ENCODE data around the gene NSD2. TPM values are rescaled to one million over a fixed set of nuclear protein-coding genes. Genes with fewer than 3 reads are reported as not detected.

NSD2 gene
- total RNA-seq, 1 experiment from 2014 or later = 136 TPM

DNA sequence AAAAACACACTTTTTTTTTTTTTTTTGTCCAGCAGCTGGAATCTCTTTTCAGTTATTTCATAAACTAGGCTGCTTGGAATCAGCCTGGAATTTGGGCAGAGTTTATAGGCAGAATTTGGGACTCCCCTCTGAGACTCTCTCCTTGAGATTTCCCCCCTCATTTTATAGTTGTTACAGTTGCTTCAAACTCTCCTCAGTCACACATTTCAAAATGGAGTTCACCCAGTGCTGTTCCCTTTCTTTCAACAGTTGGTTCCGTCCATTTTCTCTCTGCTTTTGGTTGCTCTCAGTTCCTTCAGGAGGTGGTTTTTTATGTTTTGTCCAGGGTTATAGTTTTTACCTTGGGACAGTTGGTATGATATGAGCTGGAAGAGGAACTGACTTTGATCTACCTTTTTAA lies 27.5 kb downstream of the NSD2 start:
- TF ChIP-seq, protein P1, sequence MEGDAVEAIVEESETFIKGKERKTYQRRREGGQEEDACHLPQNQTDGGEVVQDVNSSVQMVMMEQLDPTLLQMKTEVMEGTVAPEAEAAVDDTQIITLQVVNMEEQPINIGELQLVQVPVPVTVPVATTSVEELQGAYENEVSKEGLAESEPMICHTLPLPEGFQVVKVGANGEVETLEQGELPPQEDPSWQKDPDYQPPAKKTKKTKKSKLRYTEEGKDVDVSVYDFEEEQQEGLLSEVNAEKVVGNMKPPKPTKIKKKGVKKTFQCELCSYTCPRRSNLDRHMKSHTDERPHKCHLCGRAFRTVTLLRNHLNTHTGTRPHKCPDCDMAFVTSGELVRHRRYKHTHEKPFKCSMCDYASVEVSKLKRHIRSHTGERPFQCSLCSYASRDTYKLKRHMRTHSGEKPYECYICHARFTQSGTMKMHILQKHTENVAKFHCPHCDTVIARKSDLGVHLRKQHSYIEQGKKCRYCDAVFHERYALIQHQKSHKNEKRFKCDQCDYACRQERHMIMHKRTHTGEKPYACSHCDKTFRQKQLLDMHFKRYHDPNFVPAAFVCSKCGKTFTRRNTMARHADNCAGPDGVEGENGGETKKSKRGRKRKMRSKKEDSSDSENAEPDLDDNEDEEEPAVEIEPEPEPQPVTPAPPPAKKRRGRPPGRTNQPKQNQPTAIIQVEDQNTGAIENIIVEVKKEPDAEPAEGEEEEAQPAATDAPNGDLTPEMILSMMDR (conservative IDR thresholded peaks at IDR 0.05) = no peak
- Histone ChIP-seq H4K91ac (ENCODE audit: insufficient read length, low read depth, low read length) (no peak overlapping the region), H3T11ph (ENCODE audit: low read length) (no peak overlapping the region), H4K20me1 (ENCODE audit: control insufficient read depth, insufficient read depth, insufficient read length) (no peaks in the 10 kb centered on the region), H3K23ac (ENCODE audit: insufficient read length, low read depth, low read length) (no peak overlapping the region), H2AK5ac (ENCODE audit: insufficient read length, low read length) (no peak overlapping the region), H3K79me2 (ENCODE audit: insufficient read depth, low read length) (peaks cover 10% of the 10 kb centered on the region; the same call in 1 of the 2 replicates), H2BK20ac (ENCODE audit: low read depth, low read length, poor library complexity, severe bottlenecking) (no peak overlapping the region), H3K14ac (ENCODE audit: insufficient read depth, low read length) (no peak overlapping the region), H4K5ac (ENCODE audit: insufficient read length, low read depth, low read length) (no peak overlapping the region), H4K8ac (replicated peaks; ENCODE audit: insufficient read length, low read depth, low read length) (no peak overlapping the region), H3K27ac (ENCODE audit: insufficient read length, low read depth, low read length) (no peak overlapping the region), H2AFZ (ENCODE audit: low read length) (no peak overlapping the region), H3K18ac (ENCODE audit: insufficient read length, low read depth, low read length) (no peak overlapping the region), H3K4ac (ENCODE audit: low read depth, low read length) (no peak overlapping the region), H3K79me1 (ENCODE audit: insufficient read depth, low read depth, low read length, poor library complexity, severe bottlenecking) (peaks cover 3% of the 10 kb centered on the region), H2BK15ac (ENCODE audit: low read depth, low read length) (no peak overlapping the region), H3K4me2 (ENCODE audit: insufficient read depth, insufficient read length, low read length) (no peak overlapping the region), H2BK120ac (ENCODE audit: low read depth, low read length, poor library complexity, severe bottlenecking) (no peak overlapping the region), H3K9ac (ENCODE audit: extremely low read depth, insufficient read length, low read length) (no peak overlapping the region), H3K9me3 (ENCODE audit: control insufficient read depth, low read depth, low read length) (no peaks in the 10 kb centered on the region), H2BK12ac (ENCODE audit: insufficient read length, low read depth, low read length) (no peak overlapping the region), H3K23me2 (ENCODE audit: insufficient read length, low read depth, low read length, poor library complexity, severe bottlenecking) (no peaks in the 10 kb centered on the region), H3K4me1 (ENCODE audit: insufficient read depth, low read length) (no peaks in the 10 kb centered on the region), H3K27me3 (ENCODE audit: insufficient read depth, low read length) (no peaks in the 10 kb centered on the region), H3K56ac (ENCODE audit: insufficient read length, low read depth, low read length) (no peak overlapping the region), H2BK5ac (ENCODE audit: insufficient read length, low read length) (no peak overlapping the region)
- no peaks in the 10 kb centered on the region for H3K9me3 Mint-ChIP-seq
- H3K36me3 Mint-ChIP-seq (ENCODE audit: insufficient read depth in 1 of 3, low read depth in 3 of 3) = peaks cover 27 to 45% (median 39%) of the 10 kb centered on the region in 3 experiments; a peak in 6 of 7 replicates
- H3K4me1 Mint-ChIP-seq = peaks cover 5 to 13% of the 10 kb centered on the region in 2 experiments
- no peak overlapping the region; a peak in 1 of 5 replicates for H3K4me3 Mint-ChIP-seq
- no CpG with 5 or more reads among the region's 1 CpG for WGBS (ENCODE audit: extremely low coverage, insufficient read length, low lambda C conversion rate)
- no peak for DNase-seq
- peak overlapping the region in 1 of 3 experiments; percentile 52; a peak in 2 of 7 replicates for H3K27ac Mint-ChIP-seq
- peaks cover 1% of the 10 kb centered on the region; the same call in 1 of the 2 replicates for H3K27me3 Mint-ChIP-seq (ENCODE audit: low read depth)

Data from H9 (cell line).